Activated T-helper 1 cell treated with Interleukin-2 at 50 U/mL for 16 hours (primary cell): ENCODE data around the gene MYMX.
"Not testable (repeated sequence)": the region's sequence is repeated elsewhere in the genome, so short reads cannot be mapped to it uniquely, and the experiment has no call there.

ENCODE experiments used
- DNase-seq: peaks from one replicate; pipeline ENCODE4 v3.0.0-alpha.2; 2020; ENCODE audit warnings: low read depth

MYMX gene

GRCh38 chr6:44186635-44187025 lies 30.1 kb upstream of the MYMX start:
- DNase-seq, result no peak

- no peak for DNase-seq
Measured at GRCh38 chr6:44188819-44189218, 27.9 kb upstream of the MYMX start.

GRCh38 chr6:44189257-44189656 lies 27.5 kb upstream of the MYMX start:
- no peak for DNase-seq

- DNase-seq, result no peak
Measured at GRCh38 chr6:44190715-44191114, 26.0 kb upstream of the MYMX start.

- no peak for DNase-seq
Measured at GRCh38 chr6:44192428-44193041, 24.2 kb upstream of the MYMX start.

- DNase-seq, result no peak
Measured at GRCh38 chr6:44193307-44193910, 23.3 kb upstream of the MYMX start.

GRCh38 chr6:44194326-44194725 lies 22.4 kb upstream of the MYMX start:
- DNase-seq, result no peak

- not testable (repeated sequence) for DNase-seq
Measured at GRCh38 chr6:44196351-44196750, 20.4 kb upstream of the MYMX start.

- no peak for DNase-seq
Measured at GRCh38 chr6:44198684-44199083, 18.0 kb upstream of the MYMX start.

- DNase-seq, result no peak
Measured at GRCh38 chr6:44199883-44200282, 16.8 kb upstream of the MYMX start.

- DNase-seq, result no peak
Measured at GRCh38 chr6:44201200-44201599, 15.5 kb upstream of the MYMX start.

- no peak for DNase-seq
Measured at GRCh38 chr6:44201638-44202303, 15.0 kb upstream of the MYMX start.

- DNase-seq, result no peak
Measured at GRCh38 chr6:44202332-44202971, 14.3 kb upstream of the MYMX start.

- DNase-seq, result no peak
Measured at GRCh38 chr6:44202972-44203750, 13.6 kb upstream of the MYMX start.

- no peak for DNase-seq
Measured at GRCh38 chr6:44203955-44204354, 12.8 kb upstream of the MYMX start.

- DNase-seq, result no peak
Measured at GRCh38 chr6:44207966-44208365, 8.8 kb upstream of the MYMX start.

GRCh38 chr6:44211284-44211683 lies 5.4 kb upstream of the MYMX start:
- no peak for DNase-seq

- no peak for DNase-seq
Measured at GRCh38 chr6:44214307-44214706, 2.4 kb upstream of the MYMX start.

- DNase-seq, result no peak
Measured at GRCh38 chr6:44217332-44218143, 812 bp downstream of the MYMX start.

- DNase-seq, result no peak
Measured at GRCh38 chr6:44219053-44219814, 2.5 kb downstream of the MYMX start.
